Kidney (tissue), 14 donors: ENCODE data around the gene ETAA1. TPM values are rescaled to one million over a fixed set of nuclear protein-coding genes. Genes with fewer than 3 reads are reported as not detected.

ENCODE experiments used
- DNase-seq, 5 donors: peaks; one replicate each; pipeline ENCODE4 v3.0.0-alpha.2; 2013 to 2020
- FAIRE-seq: peaks from 2 replicates; lab custom pipeline; 2012; peaks lifted over from hg19 to GRCh38; lab: Jason Lieb, UNC
- H3K27ac ChIP-seq, 2 donors: one replicate each; pipeline ENCODE4 v1.7.0; 2013; ENCODE audit warnings: low read depth in 2 of 2, low read length in 2 of 2, inconsistent platforms in 1 of 2
- H3K27me3 ChIP-seq: one replicate; pipeline ENCODE4 v1.7.1; 2013; ENCODE audit warnings: low read length, inconsistent platforms; ENCODE audit not compliant: control insufficient read depth, insufficient read depth
- H3K36me3 ChIP-seq, 3 donors: one replicate each; pipeline versions ENCODE4 v1.7.0 to v1.7.1; 2013; ENCODE audit warnings: low read length in 3 of 3, control low read depth in 1 of 3, inconsistent platforms in 1 of 3; ENCODE audit not compliant: insufficient read depth in 3 of 3, control insufficient read depth in 2 of 3
- H3K4me1 ChIP-seq, 3 donors: one replicate each; pipeline versions ENCODE4 v1.7.0 to v1.7.1; 2013; ENCODE audit warnings: low read length in 3 of 3, inconsistent platforms in 1 of 3, low read depth in 1 of 3; ENCODE audit not compliant: control insufficient read depth in 2 of 3, insufficient read depth in 2 of 3
- H3K4me3 ChIP-seq, 3 donors: one replicate each; pipeline versions ENCODE4 v1.7.0 to v1.8.1; 2013; ENCODE audit warnings: low read length in 3 of 3, control low read depth in 1 of 3, inconsistent platforms in 1 of 3
- H3K9ac ChIP-seq, 3 donors: one replicate each; pipeline versions ENCODE4 v1.7.0 to v1.7.1; 2013; ENCODE audit warnings: low read length in 3 of 3, control low read depth in 1 of 3, inconsistent platforms in 1 of 3
- H3K9me3 ChIP-seq, 3 donors: one replicate each; pipeline versions ENCODE4 v1.7.0 to v1.7.1; 2013; ENCODE audit warnings: low read length in 3 of 3, control low read depth in 1 of 3, inconsistent platforms in 1 of 3; ENCODE audit not compliant: control insufficient read depth in 2 of 3, insufficient read depth in 1 of 3
- CTCF ChIP-seq: IDR thresholded peaks from 3 replicates; pipeline ENCODE4 v1.5.1; 2012; ENCODE audit warnings: mild to moderate bottlenecking, moderate library complexity, borderline replicate concordance; ENCODE audit not compliant: insufficient read depth; ENCODE audit errors: extremely low read depth
- intact Hi-C: fragments of 100-400 bp; cut with DNase I; formaldehyde crosslinking; loops from one replicate; pipeline ENCODE4 v1.11.1; 2022
- polyA plus RNA-seq: library from polyadenylated mRNA; stranded (reverse); fragments of 350-450 nt; fragmentation: Illumina TruSeq; extraction: RNeasy Lipid Tissue Mini Kit (QIAGEN cat#74804); gene quantifications from one replicate; pipeline ENCODE4 v1.2.3, GENCODE V29; 2014; ENCODE audit warnings: low read depth, low replicate concordance; ENCODE audit not compliant: insufficient read depth
- total RNA-seq: library from RNA; stranded (reverse); fragmentation: NEBNext Ultra II Directional; extraction: Animal tissue kit (Norgen Biotek cat#: 25700); gene quantifications from one replicate; pipeline ENCODE4 v1.2.1, GENCODE V29; 2021
- donor health status: control.
- donor health status: control.
- donor health status: control.
- donor health status: control.
- donor health status: control.
- donor health status: DM: yes; HTN: yes; CAD: no.
- donor health status: Normal renal cell carcinoma (clear cell type).

The ETAA1 gene
- total and polyA plus RNA-seq, 2 donors from 2014 or later = 7.6 to 14.7 TPM

- no peak for DNase-seq
- intact Hi-C loops = no loop called here
- Histone ChIP-seq H3K27ac (no peak overlapping the region), H3K9me3 (no peaks in the 10 kb centered on the region), H3K27me3 (no peaks in the 10 kb centered on the region), H3K36me3 (no peaks in the 10 kb centered on the region), H3K4me3 (no peak overlapping the region), H3K4me1 (no peaks in the 10 kb centered on the region), H3K9ac (no peak overlapping the region)
- TF ChIP-seq CTCF = no peak
- no peak for FAIRE-seq
These were observed 51.5 kb downstream of the ETAA1 start for GRCh38 chr2:67448648-67449047.

GRCh38 chr2:67451086-67451832 lies 54.1 kb downstream of the ETAA1 start:
- DNase-seq (no peak), FAIRE-seq (no peak)
- Histone ChIP-seq H3K4me1 (no peaks in the 10 kb centered on the region), H3K4me3 (no peak overlapping the region), H3K36me3 (no peaks in the 10 kb centered on the region), H3K9me3 (no peaks in the 10 kb centered on the region), H3K27ac (no peak overlapping the region), H3K9ac (no peak overlapping the region), H3K27me3 (no peaks in the 10 kb centered on the region)
- no peak for TF ChIP-seq CTCF
- intact Hi-C loops = no loop called here

GRCh38 chr2:67453310-67453709 lies 56.2 kb downstream of the ETAA1 start:
- Histone ChIP-seq H3K4me3 (no peak overlapping the region), H3K4me1 (no peaks in the 10 kb centered on the region), H3K36me3 (no peaks in the 10 kb centered on the region), H3K27ac (no peak overlapping the region), H3K27me3 (no peaks in the 10 kb centered on the region), H3K9ac (no peak overlapping the region), H3K9me3 (no peaks in the 10 kb centered on the region)
- TF ChIP-seq CTCF = no peak
- intact Hi-C loops = no loop called here
- FAIRE-seq = no peak
- no peak for DNase-seq
